ENCODE results near the gene KRTAP10-1.

DNA sequence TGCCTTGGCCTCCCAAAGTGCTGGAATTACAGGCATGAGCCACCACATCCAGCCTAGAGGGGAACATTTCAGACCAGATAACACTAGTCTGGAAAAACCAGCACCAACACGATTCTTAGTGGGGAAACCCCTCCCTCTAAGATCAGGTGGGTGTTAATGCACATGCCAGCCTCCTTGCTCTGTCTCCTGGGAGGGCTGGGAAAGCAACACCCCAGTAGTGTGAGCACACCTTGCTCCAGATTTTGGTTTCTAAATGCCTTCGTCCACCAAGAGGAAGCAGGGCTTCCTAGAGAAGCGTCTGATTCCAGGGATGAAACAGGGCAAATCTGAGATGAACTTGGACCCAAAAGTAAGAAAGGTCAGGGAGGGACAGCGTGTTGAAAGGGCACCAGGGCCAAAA is 31.3 kb upstream of the KRTAP10-1 start:
- TF ChIP-seq, protein P1, sequence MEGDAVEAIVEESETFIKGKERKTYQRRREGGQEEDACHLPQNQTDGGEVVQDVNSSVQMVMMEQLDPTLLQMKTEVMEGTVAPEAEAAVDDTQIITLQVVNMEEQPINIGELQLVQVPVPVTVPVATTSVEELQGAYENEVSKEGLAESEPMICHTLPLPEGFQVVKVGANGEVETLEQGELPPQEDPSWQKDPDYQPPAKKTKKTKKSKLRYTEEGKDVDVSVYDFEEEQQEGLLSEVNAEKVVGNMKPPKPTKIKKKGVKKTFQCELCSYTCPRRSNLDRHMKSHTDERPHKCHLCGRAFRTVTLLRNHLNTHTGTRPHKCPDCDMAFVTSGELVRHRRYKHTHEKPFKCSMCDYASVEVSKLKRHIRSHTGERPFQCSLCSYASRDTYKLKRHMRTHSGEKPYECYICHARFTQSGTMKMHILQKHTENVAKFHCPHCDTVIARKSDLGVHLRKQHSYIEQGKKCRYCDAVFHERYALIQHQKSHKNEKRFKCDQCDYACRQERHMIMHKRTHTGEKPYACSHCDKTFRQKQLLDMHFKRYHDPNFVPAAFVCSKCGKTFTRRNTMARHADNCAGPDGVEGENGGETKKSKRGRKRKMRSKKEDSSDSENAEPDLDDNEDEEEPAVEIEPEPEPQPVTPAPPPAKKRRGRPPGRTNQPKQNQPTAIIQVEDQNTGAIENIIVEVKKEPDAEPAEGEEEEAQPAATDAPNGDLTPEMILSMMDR (IDR thresholded peaks at IDR 0.05; ENCODE audit: low read depth, low read length, missing input control), result no peak
- TF ChIP-seq, protein P2, sequence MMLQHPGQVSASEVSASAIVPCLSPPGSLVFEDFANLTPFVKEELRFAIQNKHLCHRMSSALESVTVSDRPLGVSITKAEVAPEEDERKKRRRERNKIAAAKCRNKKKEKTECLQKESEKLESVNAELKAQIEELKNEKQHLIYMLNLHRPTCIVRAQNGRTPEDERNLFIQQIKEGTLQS (IDR thresholded peaks at IDR 0.05), result no peak
- TF ChIP-seq, protein P3, sequence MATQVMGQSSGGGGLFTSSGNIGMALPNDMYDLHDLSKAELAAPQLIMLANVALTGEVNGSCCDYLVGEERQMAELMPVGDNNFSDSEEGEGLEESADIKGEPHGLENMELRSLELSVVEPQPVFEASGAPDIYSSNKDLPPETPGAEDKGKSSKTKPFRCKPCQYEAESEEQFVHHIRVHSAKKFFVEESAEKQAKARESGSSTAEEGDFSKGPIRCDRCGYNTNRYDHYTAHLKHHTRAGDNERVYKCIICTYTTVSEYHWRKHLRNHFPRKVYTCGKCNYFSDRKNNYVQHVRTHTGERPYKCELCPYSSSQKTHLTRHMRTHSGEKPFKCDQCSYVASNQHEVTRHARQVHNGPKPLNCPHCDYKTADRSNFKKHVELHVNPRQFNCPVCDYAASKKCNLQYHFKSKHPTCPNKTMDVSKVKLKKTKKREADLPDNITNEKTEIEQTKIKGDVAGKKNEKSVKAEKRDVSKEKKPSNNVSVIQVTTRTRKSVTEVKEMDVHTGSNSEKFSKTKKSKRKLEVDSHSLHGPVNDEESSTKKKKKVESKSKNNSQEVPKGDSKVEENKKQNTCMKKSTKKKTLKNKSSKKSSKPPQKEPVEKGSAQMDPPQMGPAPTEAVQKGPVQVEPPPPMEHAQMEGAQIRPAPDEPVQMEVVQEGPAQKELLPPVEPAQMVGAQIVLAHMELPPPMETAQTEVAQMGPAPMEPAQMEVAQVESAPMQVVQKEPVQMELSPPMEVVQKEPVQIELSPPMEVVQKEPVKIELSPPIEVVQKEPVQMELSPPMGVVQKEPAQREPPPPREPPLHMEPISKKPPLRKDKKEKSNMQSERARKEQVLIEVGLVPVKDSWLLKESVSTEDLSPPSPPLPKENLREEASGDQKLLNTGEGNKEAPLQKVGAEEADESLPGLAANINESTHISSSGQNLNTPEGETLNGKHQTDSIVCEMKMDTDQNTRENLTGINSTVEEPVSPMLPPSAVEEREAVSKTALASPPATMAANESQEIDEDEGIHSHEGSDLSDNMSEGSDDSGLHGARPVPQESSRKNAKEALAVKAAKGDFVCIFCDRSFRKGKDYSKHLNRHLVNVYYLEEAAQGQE (IDR thresholded peaks at IDR 0.05), result no peak

Data from liver (tissue), 3 donors.